Adipocyte (in vitro differentiated cells): Measurements from ENCODE around the gene FBLN1.

Experiments used
- DNase-seq: peaks from one replicate; pipeline ENCODE4 v3.0.0-alpha.2; 2015; ENCODE audit warnings: low read depth
- H3K27me3 ChIP-seq: replicated peaks from 2 replicates; pipeline ENCODE4 v1.7.0; 2013; ENCODE audit warnings: mild to moderate bottlenecking, low read length, moderate library complexity; ENCODE audit not compliant: control insufficient read depth, insufficient read depth
- H3K36me3 ChIP-seq: 2 replicates; pipeline ENCODE4 v1.7.0; 2013; ENCODE audit warnings: low read length, mild to moderate bottlenecking, moderate library complexity; ENCODE audit not compliant: control insufficient read depth, insufficient read depth, severe bottlenecking
- H3K4me1 ChIP-seq: 2 replicates; pipeline ENCODE4 v1.7.0; 2013; ENCODE audit warnings: mild to moderate bottlenecking, low read length, moderate library complexity; ENCODE audit not compliant: control insufficient read depth, insufficient read depth
- H3K4me3 ChIP-seq: 2 replicates; pipeline ENCODE4 v1.7.0; 2013; ENCODE audit warnings: mild to moderate bottlenecking, low read length, moderate library complexity
- H3K9ac ChIP-seq: 2 replicates; pipeline ENCODE4 v1.7.0; 2013; ENCODE audit warnings: mild to moderate bottlenecking, low read length, moderate library complexity
- H3K9me3 ChIP-seq: 2 replicates; pipeline ENCODE4 v1.7.0; 2013; ENCODE audit warnings: mild to moderate bottlenecking, low read length, moderate library complexity; ENCODE audit not compliant: control insufficient read depth

FBLN1 gene

GRCh38 chr22:45505991-45506747, 3.5 kb downstream of the FBLN1 start:
- Histone ChIP-seq H3K27me3 (no peaks in the 10 kb centered on the region), H3K9ac (peak overlapping the region; percentile 53), H3K4me1 (peaks cover 40% of the 10 kb centered on the region), H3K9me3 (no peaks in the 10 kb centered on the region), H3K4me3 (no peak overlapping the region), H3K36me3 (no peaks in the 10 kb centered on the region)
- DNase-seq: no peak

- Histone ChIP-seq H3K27me3 (no peaks in the 10 kb centered on the region), H3K9me3 (no peaks in the 10 kb centered on the region), H3K36me3 (no peaks in the 10 kb centered on the region), H3K4me1 (peaks cover 44% of the 10 kb centered on the region), H3K4me3 (no peak overlapping the region), H3K9ac (peak overlapping the region; percentile 53)
- no peak for DNase-seq
Observed at GRCh38 chr22:45506816-45507360, 4.2 kb downstream of the FBLN1 start.

DNA sequence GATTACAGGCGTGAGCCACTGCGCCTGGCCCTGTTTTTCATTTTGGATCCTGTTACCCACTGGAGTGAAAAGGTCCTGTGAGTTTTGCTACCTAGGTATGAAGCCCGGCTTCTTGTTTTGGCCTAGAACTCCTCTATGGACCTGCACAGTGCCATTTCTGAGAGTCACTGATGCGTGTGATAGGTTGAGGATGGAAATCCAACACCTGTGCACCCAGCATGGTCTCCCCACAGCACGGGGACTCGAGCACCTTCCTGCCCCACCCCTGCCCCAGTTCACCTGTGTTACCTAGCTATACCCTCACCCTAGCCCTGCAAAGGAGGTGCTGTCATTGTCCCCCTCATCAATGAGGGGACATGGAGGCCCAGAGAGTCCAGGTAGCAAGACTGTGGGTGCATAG, 5.1 kb downstream of the FBLN1 start:
- no peak overlapping the region for H3K4me3 ChIP-seq
- no peaks in the 10 kb centered on the region for H3K36me3 ChIP-seq
- peaks cover 47% of the 10 kb centered on the region for H3K4me1 ChIP-seq
- DNase-seq: no peak
- H3K9me3 ChIP-seq: no peaks in the 10 kb centered on the region
- H3K9ac ChIP-seq: no peak overlapping the region
- H3K27me3 ChIP-seq: no peaks in the 10 kb centered on the region

DNA sequence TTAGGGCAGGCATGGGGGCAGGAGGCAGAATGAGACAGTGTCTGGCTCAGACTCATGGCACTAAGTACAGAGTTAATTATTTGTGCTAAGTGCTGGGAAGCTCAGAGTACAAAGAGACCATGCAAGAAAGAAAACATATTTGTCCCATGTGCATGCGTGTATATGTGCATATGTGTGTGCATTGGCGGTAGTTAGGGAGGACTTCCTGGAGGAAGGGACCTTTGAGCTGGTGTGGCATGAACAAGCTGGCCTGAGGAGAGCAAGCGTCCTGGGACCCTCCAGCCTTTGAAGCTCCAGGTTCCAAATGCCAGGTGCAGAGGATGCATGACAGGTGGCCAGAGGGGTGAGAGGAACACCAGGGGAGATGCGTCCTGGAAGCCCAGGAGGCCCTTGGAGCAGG, 6.1 kb downstream of the FBLN1 start:
- H3K27me3 ChIP-seq: no peaks in the 10 kb centered on the region
- DNase-seq: no peak
- H3K9me3 ChIP-seq: no peaks in the 10 kb centered on the region
- no peak overlapping the region for H3K9ac ChIP-seq
- H3K36me3 ChIP-seq: no peaks in the 10 kb centered on the region
- no peak overlapping the region for H3K4me3 ChIP-seq
- H3K4me1 ChIP-seq: peaks cover 44% of the 10 kb centered on the region

DNA sequence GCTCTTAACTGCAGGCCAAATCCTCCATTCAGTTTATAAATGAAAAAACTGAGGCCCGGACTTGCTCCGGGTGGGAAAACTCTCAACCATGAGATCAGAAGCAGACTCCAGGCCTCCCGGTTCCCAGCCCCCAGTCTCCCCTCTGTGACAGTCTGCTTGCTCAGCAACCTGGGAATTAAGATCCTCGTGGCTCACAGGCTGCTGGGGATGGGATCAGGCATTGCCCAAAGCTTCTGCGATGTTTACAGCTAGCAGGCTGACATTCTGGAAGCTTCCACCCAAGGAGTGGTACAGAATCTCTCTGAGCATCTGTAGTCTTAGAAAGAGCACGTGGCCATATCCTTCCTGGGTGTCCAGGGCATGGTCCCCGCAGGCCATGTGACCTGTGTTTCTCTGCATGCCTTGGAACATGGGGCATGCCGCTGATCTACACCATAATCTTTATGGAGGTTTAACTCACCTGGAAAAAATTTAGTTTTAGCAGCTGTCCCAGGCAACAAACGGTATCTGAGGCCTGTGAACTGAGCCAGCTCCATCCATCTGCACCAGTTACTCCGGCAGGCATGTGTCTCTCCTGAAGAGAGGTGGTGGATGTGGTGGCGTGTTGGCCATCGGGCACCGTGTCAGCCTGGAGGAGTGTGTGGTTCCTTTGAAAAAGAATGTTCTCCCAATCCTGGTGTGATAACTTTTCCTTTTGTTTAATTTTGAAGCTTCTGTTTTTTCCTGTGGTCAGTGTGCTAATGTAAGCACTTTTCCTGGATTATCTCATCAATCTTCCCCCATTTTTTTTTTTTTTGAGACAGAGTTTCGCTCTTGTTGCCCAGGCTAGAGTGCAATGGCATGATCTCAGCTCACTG, 7.9 kb downstream of the FBLN1 start:
- Histone ChIP-seq H3K27me3 (no peaks in the 10 kb centered on the region), H3K9ac (peak overlapping the region; percentile 48), H3K9me3 (no peaks in the 10 kb centered on the region), H3K4me1 (peaks cover 41% of the 10 kb centered on the region), H3K36me3 (no peaks in the 10 kb centered on the region), H3K4me3 (no peak overlapping the region)
- peak; percentile 33 for DNase-seq

GRCh38 chr22:45511847-45512261, 9.2 kb downstream of the FBLN1 start:
- peaks cover 53% of the 10 kb centered on the region for H3K4me1 ChIP-seq

DNA sequence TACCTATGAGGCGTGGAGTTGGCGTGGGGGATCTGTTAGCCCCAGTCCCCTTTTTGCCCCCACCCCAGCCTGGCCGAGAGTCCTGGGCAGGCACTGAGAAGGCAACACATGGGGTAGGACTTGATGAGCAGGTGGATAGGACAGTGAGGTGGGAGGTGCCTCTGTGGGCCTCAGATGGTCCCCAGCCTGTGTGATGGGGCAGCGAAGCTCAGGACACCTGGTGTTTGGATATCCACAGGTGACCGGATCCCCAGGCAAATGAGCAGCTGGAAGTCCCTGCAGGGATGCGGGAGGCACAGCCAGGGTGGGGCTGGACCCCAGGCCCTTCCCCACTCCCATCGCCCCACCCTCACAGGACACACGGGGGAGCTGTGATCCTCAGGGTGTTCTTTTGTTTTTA, 9.7 kb downstream of the FBLN1 start:
- no peaks in the 10 kb centered on the region for H3K9me3 ChIP-seq
- H3K4me3 ChIP-seq: no peak overlapping the region
- H3K36me3 ChIP-seq: no peaks in the 10 kb centered on the region
- peaks cover 58% of the 10 kb centered on the region for H3K4me1 ChIP-seq
- H3K9ac ChIP-seq: peak overlapping the region; percentile 60
- H3K27me3 ChIP-seq: no peaks in the 10 kb centered on the region
- no peak for DNase-seq

More at GRCh38 chr22:45511847-45512261, 9.2 kb downstream of the FBLN1 start:
- H3K36me3 ChIP-seq: no peaks in the 10 kb centered on the region
- H3K9ac ChIP-seq: peak overlapping the region; percentile 60
- H3K27me3 ChIP-seq: no peaks in the 10 kb centered on the region
- no peak overlapping the region for H3K4me3 ChIP-seq
- peak; percentile 89 for DNase-seq
- no peaks in the 10 kb centered on the region for H3K9me3 ChIP-seq

GRCh38 chr22:45515676-45516075, 13.0 kb downstream of the FBLN1 start:
- Histone ChIP-seq H3K4me1 (peaks cover 49% of the 10 kb centered on the region), H3K9ac (peak overlapping the region; percentile 51), H3K4me3 (no peak overlapping the region)

DNA sequence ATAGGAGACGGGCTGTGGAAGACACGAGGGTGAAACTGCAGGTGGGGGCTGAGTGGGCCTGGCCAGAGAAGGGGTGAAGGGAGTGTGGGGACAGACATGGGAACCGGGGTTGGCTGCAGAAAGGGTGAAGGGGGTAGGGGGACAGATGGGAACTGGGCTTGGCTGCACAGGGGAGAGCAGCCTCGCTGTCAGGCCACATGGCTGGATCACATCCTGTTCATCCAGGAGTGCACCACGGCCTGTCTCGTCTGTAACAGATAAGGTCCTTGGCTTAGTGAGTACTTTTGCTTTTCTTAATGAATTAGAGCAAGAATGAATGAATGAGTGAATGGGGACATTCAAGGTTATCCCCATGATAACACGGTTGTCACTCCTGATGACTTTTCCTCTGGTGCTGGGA, 13.5 kb downstream of the FBLN1 start:
- Histone ChIP-seq H3K4me1 (peaks cover 47% of the 10 kb centered on the region), H3K9me3 (no peaks in the 10 kb centered on the region), H3K27me3 (no peaks in the 10 kb centered on the region), H3K36me3 (peaks cover 9% of the 10 kb centered on the region), H3K9ac (peak overlapping the region; percentile 35), H3K4me3 (no peak overlapping the region)
- no peak for DNase-seq

More at GRCh38 chr22:45515676-45516075, 13.0 kb downstream of the FBLN1 start:
- no peak for DNase-seq
- peaks cover 6% of the 10 kb centered on the region for H3K36me3 ChIP-seq
- H3K9me3 ChIP-seq: no peaks in the 10 kb centered on the region
- H3K27me3 ChIP-seq: no peaks in the 10 kb centered on the region

DNA sequence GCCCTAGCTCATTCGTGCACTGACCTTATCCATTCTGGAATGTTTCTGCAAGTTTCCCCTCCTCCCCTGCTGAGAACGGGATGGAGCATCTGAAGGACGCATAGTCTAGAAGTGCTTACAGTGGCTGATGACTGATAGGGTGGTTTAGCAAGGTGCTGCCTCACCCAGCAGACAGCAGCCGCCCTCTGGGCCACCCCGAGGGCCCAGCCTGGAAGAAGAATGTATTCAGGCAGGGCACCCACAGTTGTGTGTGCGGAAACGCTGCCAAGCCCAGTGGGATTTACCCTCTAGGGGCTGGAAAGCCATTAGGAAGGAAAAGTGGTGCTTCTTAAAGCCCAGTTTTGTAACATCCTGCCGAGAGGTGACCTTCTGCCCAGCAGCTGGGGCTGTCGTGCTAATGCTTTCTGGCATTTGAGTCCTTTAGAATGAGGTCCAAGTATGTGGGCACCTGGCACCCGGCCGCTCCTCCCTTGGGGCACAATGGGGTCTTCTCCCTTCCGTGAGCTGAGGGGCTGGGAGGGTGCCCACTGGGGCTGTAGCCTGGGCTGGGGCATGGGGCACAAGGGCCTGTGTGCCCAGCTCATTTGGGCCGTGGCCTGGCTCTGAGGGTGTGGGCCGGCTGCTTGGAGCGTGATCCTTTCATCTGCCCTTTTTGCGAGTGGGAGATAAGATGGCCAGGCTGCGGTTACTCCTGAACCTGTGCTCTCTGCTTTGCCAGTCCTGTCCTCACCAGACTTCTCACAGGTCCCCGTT, 14.4 kb downstream of the FBLN1 start:
- Histone ChIP-seq H3K4me3 (no peak overlapping the region), H3K4me1 (peaks cover 44% of the 10 kb centered on the region), H3K27me3 (no peaks in the 10 kb centered on the region), H3K9me3 (no peaks in the 10 kb centered on the region), H3K9ac (no peak overlapping the region), H3K36me3 (peaks cover 17% of the 10 kb centered on the region)
- no peak for DNase-seq

DNA sequence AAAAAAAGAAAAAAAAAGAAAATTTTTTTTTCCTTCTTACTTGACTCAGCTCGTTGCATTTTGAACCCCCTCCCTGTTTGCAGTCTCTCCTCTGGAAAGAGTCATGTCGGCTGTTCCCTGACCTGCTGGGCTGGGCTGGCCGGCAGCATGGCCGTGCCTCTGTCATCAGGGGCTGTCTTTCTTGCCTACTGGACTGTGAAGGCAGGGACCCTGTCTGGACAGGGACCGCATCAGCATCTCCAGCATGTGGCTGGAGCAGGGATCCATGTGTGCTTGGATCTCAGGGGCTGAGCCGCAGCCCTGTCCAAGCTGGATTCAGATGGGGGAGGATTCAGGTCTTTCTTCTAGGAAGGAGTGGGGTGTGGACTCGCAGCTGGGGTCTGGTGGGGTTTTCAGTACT, 15.5 kb downstream of the FBLN1 start:
- Histone ChIP-seq H3K36me3 (peaks cover 25% of the 10 kb centered on the region), H3K4me3 (no peak overlapping the region), H3K4me1 (peaks cover 36% of the 10 kb centered on the region), H3K9me3 (no peaks in the 10 kb centered on the region), H3K9ac (no peak overlapping the region), H3K27me3 (no peaks in the 10 kb centered on the region)
- DNase-seq: no peak
